Activated naive CD8-positive, alpha-beta T cell treated with anti-CD3 and anti-CD28 coated beads, Interleukin-2, amount 50 U/mL, for 16 hours (primary cell): ENCODE results near the gene CCT8.
A peak's percentile ranks its signal among the peaks of the same experiment; 100 is the strongest.

Experiments used
- DNase-seq: peaks from one replicate; pipeline ENCODE4 v3.0.0-alpha.2; 2020; ENCODE audit warnings: low read depth, low spot score

CCT8 gene

DNA sequence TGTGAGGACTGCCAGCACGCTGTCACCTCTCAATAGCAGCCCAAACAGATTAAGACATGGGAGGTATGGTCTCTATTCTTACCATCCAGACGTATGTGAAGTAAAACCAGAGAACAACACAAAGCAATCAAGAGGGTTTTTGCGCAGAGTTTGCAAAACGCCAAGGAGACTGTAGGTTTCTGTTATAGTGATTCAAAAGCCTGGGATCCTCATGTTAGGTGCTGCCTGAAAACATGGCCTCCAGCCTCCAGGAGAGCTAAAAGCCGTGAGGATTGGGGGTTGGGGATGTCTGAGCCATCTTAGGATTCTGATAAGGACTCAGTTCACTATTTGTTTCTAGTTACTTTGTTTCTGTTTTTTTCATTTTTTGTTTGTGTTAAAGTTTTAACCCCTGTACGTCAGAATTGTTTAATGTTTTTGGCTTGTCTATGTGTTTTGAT, 4.2 kb upstream of the CCT8 start:
- no peak for DNase-seq

GRCh38 chr21:29076731-29077640, 3.5 kb upstream of the CCT8 start:
- peak; percentile 51 for DNase-seq

DNA sequence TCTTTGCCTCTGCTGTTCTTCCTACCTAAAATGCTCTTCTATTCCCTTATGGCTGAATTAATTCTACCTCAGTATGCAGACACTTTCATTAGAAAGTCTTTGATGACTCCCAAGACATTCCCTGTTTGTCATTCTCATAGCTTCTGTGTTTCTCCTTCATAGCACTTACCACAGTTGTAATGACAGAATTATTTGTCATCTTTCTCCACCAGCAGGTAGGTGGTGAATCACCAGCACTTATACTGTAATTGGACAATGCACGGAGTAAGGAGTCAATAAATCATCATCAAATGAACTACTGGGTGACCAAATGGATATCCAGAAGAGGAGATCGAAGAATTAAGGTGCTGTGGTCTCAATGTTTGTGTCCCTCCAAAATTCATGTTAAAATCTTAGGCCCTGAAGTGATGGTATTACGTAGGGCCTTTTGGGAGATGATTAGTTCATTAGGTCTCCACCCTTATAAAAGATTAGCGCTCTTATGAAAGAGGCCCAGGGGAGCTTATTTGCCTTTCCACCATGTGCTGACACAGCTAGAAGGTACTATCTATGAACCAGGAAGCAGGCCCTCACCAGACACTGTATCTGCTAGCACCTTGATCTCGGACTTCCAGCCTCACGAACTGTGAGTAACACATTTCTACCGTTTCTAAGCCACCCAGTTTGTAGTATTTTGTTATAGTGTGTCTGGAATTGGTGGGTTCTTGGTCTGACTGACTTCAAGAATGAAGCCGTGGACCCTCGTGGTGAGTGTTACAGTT, 2.4 kb upstream of the CCT8 start:
- DNase-seq: no peak

DNA sequence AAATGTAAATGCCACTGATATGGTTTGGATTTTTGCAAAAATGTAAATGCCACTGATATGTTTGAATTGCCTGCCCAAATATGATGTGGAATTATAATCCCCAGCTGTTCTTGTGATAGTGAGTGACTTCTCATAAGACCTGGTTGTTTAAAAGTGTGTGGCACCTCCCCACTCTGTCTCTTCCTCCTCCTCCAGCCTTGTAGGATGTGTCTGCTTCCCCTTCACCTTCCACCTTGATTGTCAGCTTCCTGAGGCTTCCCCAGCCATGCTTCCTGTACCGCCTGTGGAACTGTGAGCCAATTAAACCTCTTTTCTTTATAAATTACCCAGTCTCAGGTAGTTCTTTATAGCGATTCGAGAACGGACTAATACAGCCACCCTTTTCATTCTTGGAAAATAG, 1.3 kb upstream of the CCT8 start:
- DNase-seq: no peak

- DNase-seq: no peak
Measured at GRCh38 chr21:29074007-29074376, 544 bp upstream of the CCT8 start.

GRCh38 chr21:29072873-29073221, 601 bp downstream of the CCT8 start:
- no peak for DNase-seq

GRCh38 chr21:29064850-29065481, 8.5 kb downstream of the CCT8 start:
- no peak for DNase-seq

- no peak for DNase-seq
Measured at GRCh38 chr21:29056538-29057050, 16.9 kb downstream of the CCT8 start.

- DNase-seq: no peak
Measured at GRCh38 chr21:29056005-29056404, 17.4 kb downstream of the CCT8 start.

DNA sequence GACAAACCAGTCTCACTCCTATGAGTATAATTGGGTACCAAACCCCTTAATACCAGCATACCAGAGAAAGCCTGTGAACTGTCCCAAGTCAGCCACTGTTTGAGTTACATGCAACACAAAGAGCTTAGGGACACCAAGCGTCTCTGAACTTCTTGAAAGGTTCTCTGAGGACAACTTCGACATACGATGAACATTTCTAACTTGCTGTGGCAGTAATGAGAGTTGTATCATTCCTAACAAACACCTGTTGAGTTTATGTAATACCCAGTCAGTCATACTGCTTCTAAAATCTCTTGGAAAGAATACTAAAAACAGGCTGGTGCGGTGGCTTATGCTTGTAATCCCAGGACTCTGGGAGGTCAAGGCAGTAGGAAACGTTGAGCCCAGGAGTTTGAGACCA, 18.4 kb downstream of the CCT8 start:
- no peak for DNase-seq

GRCh38 chr21:29053656-29054055, 19.8 kb downstream of the CCT8 start:
- DNase-seq: no peak

DNA sequence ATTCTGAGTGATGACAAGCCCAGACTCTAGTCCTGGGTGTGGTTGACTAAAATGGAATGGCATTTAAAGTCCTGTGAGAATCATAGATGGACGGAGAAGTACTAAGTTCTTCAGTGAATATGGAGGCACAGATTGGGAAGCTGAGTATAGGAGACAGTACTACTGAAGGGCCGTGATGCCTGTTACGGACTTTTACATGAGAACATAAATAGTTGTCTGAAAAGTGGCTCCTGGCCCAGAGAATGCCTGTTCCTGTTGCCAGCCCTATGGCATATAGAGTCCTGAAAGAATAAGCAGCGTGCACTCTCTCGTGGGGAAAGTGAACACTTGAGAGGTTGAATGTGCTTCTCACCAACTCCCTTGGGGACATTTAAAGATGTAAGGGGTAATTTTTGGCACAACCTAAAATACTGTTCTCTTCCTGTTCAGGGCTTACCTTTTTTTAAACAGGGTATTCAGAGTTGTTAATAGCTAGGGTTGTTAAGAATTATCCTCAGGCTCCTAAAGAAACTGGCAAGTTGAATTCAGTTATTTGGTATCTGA, 20.4 kb downstream of the CCT8 start:
- no peak for DNase-seq

GRCh38 chr21:29052224-29052623, 21.2 kb downstream of the CCT8 start:
- no peak for DNase-seq

DNA sequence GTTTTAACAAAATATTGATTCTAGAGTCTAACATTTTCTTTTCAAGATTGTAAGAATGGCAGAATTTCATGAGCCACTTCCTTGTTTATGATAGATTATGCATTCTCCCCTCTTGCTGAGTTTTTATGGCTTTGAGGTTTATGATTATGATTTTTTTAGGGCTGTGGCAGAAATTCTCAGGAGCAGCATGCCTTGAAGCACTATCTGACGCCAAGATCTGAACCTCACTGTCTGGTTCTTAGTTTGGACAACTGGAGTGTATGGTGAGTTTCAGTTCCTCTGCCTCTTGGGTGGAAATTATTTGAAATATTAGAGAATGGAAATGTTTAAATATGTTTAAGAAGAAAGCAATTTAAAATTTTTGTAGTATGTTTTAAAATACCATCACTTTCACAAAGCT, 38.8 kb downstream of the CCT8 start:
- no peak for DNase-seq

DNA sequence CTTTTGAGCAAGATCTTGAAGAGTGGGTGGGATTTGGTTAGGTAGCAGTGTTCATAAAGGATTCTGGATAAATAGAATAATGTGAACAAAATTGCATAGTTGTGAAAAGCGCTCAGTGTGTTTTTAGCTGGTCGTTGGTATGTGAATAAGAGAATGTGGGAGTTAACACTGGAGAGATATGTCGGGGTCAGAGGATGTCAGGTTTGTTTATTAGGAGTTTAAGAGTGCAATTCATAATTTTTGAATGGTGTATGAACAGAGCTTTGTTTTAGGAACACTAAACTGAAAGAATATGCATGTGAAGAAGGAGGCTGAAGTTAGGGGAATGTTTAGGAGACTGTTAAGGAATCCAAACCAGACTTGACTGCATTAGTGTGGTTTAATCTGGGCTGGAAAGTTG, 39.6 kb downstream of the CCT8 start:
- DNase-seq: no peak

GRCh38 chr21:29033301-29033700, 40.1 kb downstream of the CCT8 start:
- no peak for DNase-seq

DNA sequence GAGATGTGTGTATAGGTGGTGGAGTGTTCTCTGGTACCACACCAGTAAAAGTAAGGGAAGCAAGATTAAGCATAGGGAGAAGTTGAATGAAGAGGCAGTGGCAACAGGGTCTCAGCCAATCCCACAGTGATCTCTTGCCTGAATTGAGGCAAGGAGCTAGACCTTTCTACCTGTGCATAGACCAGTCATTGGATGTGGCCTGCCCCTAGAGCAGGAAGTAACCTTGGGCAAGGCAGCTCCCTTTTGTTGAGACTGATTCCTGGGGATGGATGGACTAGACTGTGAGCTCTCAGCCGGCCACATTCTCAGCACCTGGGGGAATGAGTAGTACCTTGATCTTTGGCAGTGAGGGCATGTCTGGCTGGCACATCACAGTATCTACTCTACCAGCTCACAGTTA, 42.5 kb downstream of the CCT8 start:
- no peak for DNase-seq

GRCh38 chr21:29029524-29029923, 43.9 kb downstream of the CCT8 start:
- no peak for DNase-seq

DNA sequence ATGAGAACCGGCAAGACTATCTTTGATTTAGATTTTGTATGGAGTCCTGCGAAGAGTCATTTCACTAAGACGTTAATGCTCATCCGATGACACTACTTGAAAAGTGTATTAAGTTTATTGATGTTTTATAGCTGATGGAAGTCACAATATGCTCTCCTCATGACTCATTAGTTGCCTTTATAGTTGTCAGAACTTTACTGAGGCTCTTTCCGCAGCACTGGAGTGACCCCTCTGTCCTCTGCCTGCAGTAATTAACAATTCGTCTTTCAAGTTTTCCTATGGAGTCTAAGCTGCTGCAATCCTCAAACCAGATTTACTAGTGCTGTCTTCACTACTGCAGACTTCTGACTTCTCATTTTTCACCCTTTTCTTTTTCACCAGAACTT, 48.1 kb downstream of the CCT8 start:
- no peak for DNase-seq

- peak; percentile 82 for DNase-seq
Measured at GRCh38 chr21:29024474-29025327, 48.7 kb downstream of the CCT8 start, which contains the start of gene USP16. Gene USP16, plus strand, starts transcription at chr21:29024668. Its CDS starts 3,246 bp downstream, at chr21:29027914.

GRCh38 chr21:29022166-29022565, 51.3 kb downstream of the CCT8 start:
- DNase-seq: no peak
